ENCODE measurements around the gene PPP1R13B.
"Not testable (repeated sequence)": the region's sequence is repeated elsewhere in the genome, so short reads cannot be mapped to it uniquely, and the experiment has no call there.

PPP1R13B gene

DNA sequence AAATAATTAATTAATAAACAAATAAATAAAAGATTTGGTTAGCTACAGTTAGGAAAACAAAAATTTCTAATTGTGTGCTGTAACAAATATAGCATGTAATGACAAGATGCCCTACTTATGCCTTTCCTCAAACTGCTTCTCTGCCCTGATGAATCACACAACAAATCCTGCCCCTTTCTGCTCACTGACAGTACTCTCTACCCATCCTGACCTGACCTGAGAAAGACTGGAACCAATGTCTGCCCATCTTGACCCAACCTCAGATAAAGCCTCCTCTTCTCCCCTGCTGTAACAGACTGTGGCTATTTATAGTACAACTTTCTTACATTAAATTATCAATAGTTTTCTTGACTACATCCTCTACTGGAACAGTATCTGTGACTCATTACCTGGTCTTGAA is 43.7 kb downstream of the PPP1R13B start:
- in situ Hi-C loops (cut with HindIII; ENCODE audit: low sequenced_read_pairs), result loop anchor here (25.0 kb wide), 2 partner anchors 134 to 234 kb away; partner anchors contain the start of genes RD3L and TDRD9

DNA sequence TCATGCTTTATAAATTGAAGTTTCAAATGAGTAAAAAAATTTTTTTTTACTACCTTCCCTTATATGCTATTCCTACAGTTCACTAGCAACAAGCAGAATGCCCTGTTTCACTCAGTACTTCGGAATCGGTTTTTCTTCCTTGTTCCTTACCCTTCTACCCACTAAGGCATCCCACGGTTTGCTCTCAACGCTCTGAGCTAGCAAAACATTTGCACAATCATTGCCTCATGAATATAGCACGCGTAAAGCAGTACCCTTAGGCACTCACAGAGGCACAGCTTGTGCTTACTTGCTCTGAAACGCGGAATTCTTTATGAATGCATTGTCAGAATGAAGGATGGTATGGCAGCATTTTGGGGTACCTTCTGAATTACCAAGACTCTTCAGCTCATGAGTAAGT is 45.0 kb downstream of the PPP1R13B start:
- in situ Hi-C loops (cut with HindIII; ENCODE audit: low sequenced_read_pairs), result loop anchor here (25.0 kb wide), 2 partner anchors 135 to 235 kb away; partner anchors contain the start of genes RD3L and TDRD9

DNA sequence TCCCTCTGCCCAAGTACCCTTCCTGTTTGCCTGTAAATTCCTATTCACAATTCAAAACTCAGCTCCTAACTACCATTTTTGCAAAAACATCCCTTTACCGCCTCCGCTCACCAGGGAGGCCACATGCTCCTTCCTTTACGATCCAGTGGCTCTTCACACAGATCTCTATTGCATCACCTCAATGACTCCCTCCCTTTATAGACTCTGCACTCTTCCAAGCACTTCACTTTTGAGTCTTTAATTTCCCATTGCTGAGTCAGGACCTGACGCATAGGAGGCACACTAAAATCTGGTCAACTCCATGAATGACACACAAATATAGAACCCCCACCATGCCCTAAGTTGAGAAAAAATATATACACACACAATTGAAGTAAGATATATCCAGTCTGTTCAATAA is 45.9 kb downstream of the PPP1R13B start:
- in situ Hi-C loops (cut with HindIII; ENCODE audit: low sequenced_read_pairs), result loop anchor here (25.0 kb wide), 2 partner anchors 136 to 236 kb away; partner anchors contain the start of genes RD3L and TDRD9

DNA sequence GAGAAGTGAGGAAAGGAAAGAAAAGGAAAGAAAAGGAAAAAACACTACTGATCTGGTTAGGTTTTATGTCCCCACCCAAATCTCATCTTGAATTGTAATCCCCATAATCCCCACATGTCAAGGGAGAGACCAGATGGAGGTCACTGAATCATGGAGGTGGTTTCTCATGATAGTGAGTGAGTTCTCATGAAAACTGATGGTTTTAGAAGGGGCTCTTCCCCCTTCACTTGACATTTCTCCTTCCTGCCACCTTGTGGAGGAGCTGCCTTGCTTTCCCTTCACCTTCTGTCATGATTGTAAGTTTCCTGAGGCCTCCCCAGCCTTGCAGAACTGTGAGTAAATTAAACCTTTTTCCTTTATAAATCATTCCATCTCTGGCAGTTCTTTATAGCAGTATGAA is 54.2 kb downstream of the PPP1R13B start:
- in situ Hi-C loops (cut with HindIII; ENCODE audit: low sequenced_read_pairs), result not testable (repeated sequence)

GRCh38 chr14:103788086-103788485 is 59.3 kb downstream of the PPP1R13B start:
- in situ Hi-C loops (cut with HindIII; ENCODE audit: low sequenced_read_pairs), result no loop called here

DNA sequence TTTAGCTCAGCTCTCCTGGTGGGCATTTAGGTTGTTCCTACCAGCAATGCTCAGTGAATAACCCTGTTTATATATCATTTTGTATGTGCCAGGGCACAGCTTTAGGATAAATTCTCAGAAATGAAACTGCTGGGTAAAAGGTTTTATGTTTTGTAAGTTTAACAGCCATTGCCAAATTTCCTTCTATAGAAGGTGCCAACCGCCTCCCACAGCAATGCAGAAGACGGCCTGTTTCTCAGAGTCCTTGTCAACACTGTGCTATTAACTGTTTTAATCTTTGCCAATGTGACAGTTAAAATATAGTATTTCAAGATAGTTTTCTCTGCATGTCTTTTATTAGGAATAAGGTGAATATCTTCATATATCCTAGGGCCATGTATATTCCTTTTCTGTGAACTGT is 65.0 kb downstream of the PPP1R13B start:
- in situ Hi-C loops (cut with HindIII; ENCODE audit: low sequenced_read_pairs), result no loop called here

DNA sequence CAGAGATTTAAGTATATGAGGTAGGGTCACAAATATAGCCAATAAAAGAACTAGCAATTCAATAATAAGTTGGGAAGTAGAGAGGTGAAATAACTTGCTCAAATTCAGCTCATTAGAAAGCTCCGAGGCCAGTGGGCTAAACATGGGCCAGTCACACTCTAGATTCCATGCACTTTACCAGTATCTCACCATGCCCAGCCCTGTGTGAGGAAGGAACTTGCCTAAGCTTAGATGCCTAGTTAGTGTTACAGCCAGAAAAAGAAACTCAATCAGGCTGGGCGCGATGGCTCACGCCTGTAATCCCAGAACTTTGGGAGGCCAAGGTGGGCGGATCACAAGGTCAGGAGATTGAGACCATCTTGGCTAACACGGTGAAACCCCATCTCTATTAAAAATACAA is 71.1 kb downstream of the PPP1R13B start:
- in situ Hi-C loops (cut with HindIII; ENCODE audit: low sequenced_read_pairs), result not testable (repeated sequence)

- in situ Hi-C loops (cut with HindIII; ENCODE audit: low sequenced_read_pairs), result no loop called here
Observed at GRCh38 chr14:103775506-103775905, 71.9 kb downstream of the PPP1R13B start.

- in situ Hi-C loops (cut with HindIII; ENCODE audit: low sequenced_read_pairs), result no loop called here
Observed at GRCh38 chr14:103773521-103773920, 73.9 kb downstream of the PPP1R13B start.

GRCh38 chr14:103772078-103772712 is 75.2 kb downstream of the PPP1R13B start:
- in situ Hi-C loops (cut with HindIII; ENCODE audit: low sequenced_read_pairs), result no loop called here

DNA sequence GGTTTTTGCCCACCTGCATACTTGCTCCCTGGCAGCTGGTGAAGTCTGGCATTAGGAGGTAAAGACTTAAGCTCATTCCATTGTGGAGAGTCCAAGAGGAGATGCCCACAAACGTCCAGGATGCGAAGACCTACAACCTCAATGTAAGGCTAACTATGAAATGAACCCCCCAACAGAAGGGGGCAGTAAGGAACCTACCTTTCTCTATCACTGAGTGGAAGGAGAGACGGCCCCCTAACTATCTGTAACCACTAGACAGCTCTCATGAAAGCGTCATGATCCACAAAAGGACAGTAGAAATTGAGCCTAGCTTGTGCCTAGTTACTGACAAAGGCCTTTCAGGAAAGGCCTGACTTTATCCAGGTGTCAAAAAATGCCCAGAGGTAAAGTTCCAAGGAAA is 76.5 kb downstream of the PPP1R13B start:
- in situ Hi-C loops (cut with HindIII; ENCODE audit: low sequenced_read_pairs), result no loop called here

- in situ Hi-C loops (cut with HindIII; ENCODE audit: low sequenced_read_pairs), result no loop called here
Observed at GRCh38 chr14:103770500-103770899, 76.9 kb downstream of the PPP1R13B start.

DNA sequence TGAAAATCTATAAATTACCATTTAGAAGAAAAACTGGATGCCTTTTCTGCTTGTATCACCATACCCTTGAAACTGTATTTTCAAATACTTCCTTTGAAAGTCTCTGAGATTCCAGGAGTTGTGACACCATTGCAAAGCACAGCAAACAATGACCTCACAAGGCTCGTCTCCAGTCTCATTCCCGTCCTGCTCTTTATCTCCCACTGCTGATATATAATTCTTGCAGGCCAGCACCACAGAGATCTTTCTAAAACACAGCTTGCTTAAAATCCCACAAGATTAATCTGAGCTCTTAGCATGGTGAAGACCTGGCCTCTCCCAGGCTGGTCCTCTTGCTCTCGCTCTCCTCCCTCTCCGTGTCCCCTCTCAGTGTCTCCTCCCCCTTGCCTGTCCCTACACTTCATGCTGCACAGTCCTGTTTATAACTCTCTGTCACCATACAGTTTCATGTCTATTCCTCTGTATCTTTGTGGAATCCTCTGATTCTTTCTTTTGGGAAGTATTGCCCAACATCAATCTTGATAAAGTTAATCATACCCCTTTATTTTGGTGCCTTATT is 80.0 kb downstream of the PPP1R13B start:
- in situ Hi-C loops (cut with HindIII; ENCODE audit: low sequenced_read_pairs), result no loop called here

DNA sequence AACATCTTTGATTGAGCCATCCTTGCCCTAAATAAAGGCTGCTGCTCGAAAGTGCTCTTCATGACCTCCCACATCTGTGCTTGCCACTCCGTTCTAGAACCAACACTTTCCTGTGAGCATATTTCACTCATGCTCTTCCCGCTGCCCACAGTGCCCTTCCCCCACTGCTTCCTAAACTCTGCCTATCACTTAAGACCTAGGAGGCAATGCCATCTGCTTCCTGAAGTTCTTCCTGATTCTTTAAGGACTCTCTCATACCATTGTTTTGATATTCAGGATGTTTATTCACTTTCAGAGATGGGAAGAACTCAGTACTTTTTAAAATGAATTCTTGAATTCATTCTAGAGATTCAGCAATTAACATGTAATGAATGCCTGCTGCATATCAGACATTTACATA is 81.8 kb downstream of the PPP1R13B start:
- in situ Hi-C loops (cut with HindIII; ENCODE audit: low sequenced_read_pairs), result no loop called here

DNA sequence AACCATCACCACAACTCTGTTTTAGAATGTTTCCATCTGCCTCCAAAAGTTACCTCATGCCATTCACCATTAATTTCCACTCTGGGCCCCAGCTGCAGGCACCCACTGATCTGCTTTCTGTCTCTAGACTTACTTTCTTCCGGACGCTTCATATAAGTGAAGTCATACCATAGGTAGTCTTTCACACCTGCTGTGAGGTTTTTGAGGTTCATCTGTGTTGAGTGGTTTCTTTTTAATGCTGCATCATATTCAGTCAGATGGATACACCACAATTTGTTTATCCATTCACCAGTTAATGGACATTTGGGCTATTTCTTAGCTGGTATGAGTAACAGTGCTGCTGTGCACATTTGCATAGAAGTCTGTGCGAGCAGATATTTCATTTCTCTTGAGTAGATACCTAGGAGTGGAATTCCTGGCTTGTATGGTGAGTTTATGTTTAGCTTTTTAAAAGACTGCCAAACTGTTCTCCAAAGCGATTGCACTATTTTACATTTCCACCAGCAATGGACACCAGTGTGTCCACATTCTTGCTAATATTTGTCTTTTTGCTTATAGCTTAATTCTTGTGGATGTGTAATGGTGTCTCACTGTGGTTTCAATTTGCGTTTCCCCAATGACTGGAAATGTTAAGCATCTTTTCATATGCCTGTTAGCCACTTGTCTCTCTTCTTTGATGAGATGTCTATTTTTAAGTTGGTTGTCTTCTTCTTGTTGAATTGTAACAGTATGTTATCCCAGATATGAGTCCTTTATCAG is 83.5 kb downstream of the PPP1R13B start:
- in situ Hi-C loops (cut with HindIII; ENCODE audit: low sequenced_read_pairs), result no loop called here

DNA sequence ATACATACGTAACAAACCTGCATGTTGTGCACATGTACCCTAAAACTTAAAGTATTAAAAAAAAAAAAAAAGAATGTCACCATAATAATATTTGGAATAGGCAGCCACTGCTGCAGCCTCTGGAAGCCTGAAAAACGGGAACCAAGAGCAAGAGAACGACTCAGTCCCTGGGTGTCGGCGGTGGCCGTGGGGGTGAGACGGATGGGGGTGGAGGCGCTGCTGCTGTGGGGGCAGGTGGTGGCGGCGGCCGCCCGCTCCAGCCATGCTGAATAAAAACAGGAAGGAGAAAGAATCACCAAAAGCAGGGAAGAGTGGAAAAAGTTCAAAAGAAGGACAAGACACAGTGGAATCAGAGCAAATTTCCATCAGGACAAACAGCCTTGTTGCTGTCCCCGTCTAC is 84.8 kb downstream of the PPP1R13B start:
- in situ Hi-C loops (cut with HindIII; ENCODE audit: low sequenced_read_pairs), result no loop called here

- in situ Hi-C loops (cut with HindIII; ENCODE audit: low sequenced_read_pairs), result no loop called here
Observed at GRCh38 chr14:103762036-103762435, 85.3 kb downstream of the PPP1R13B start.

DNA sequence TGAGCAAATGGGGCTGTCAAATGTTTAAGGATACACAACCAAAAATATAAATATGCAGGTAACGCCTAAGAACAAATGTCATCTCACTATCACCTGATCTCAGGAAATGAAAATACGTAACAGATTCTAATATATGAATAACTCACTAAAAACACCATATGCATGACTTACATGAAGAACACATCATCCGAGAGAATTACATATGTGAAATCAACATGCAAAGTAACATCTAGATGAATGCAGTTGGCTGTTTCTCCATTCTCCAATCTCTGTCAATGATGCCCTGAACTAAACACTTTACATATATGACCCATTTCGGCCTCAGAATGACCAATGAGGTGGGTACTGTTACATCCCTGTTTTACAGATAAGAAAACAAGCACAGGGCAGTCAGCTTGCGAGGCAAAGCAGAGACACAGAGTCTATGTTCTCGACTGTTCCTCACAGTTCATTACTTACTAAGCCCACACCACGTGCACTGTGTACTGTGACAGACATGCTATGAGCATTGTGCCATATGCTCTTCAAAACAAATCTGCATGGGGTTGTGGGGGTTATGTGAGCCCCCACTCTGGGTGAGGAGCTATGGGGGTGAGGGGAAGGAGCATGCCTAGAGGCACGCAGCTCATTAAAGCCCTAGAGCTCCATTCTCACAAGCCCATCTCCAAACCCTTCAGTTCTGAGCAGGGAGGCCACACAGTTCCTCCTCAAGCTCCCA is 89.2 kb downstream of the PPP1R13B start:
- in situ Hi-C loops (cut with HindIII; ENCODE audit: low sequenced_read_pairs), result no loop called here

DNA sequence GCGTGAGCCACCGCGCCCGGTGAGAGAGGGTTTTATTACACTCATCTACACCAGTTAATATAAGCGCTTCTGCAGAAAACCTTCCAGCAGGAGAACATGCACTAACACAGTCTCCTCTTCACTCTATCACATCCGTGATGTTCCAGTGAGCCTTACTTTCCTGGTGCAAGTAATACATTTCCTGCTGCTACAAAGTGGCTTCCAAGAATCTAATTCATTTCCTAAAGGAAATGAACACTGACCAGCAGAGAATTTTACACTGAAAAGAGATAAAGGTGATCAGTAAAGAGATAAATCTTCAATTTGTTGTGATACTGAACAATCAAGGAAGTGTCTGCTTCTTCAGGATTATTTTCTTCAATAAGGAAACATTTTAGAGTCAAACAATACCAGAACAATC is 92.3 kb downstream of the PPP1R13B start:
- in situ Hi-C loops (cut with HindIII; ENCODE audit: low sequenced_read_pairs), result no loop called here

GRCh38 chr14:103753774-103754173 is 93.6 kb downstream of the PPP1R13B start:
- in situ Hi-C loops (cut with HindIII; ENCODE audit: low sequenced_read_pairs), result no loop called here

DNA sequence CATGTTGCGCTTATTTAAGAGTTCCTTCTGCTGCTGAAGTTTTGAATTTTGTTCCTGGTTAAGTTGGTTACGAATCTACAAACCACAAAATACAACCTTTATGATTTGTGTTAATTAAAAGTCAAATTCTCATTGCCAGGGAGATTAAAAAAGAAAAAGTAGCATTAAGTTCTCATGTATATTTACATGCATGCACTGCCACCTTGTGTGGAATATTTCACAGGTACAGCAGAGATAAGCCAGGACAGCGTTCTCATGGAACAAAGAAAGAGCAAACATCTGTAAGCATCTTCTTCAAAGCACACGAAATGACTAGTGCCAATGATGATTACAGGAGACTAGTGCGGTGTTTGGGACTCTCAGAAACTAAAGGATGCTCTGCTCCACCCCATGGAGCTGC is 97.5 kb downstream of the PPP1R13B start:
- in situ Hi-C loops (cut with HindIII; ENCODE audit: low sequenced_read_pairs), result no loop called here
